HG03103 (cell line): ENCODE measurements around the gene ZNF367.

Experiments
- ATAC-seq: cut with Tn5 transposase; IDR thresholded peaks from one replicate; pipeline ENCODE4 v1.9.1; 2021; ENCODE audit warnings: low read depth; ENCODE audit not compliant: unreplicated experiment

The ZNF367 gene

GRCh38 chr9:96418083-96418919, at the start of gene ZNF367:
Gene ZNF367, minus strand, starts transcription at chr9:96418370. Its CDS starts 338 bp downstream, at chr9:96418032.
- peak; percentile 60 for ATAC-seq

DNA sequence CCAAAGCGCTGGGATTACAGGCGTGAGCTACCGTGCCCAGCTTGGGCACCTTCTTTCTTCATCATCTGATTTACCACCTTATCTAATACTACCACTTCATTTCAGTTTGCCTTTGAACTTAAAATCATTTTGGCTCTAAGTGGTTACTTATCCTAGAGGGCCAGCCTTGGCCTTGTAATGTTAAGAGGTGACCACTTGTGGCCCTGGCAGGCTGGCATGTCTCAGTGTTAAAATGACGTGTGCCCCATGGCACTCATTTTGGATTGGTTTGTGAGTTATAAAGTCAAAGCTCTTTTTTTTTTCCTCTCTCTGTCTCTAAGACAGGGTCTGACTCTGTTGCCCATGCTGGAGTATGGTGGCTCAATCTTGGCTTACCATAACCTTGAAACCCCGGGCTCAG, 49.6 kb upstream of the ZNF367 start:
- ATAC-seq = no peak

DNA sequence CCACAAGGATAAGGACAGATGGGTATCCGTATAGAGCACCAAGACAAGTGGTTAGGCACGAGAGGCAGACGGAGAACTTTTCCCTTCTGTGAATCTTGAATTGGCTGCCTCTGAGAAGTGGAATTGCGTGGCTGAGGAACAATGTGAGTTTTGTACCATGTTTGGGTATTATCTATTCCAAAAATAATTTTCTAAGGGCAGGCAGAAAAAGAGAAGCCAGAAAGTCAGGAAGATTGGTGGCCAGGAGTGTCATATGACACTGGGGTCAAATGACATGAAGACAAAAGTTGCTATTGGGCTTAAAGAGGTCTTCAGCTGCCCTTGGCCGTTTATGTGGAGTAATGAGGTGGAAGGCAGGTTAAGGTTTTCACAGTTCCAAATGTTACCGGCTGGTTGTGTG, 46.3 kb upstream of the ZNF367 start:
- no peak for ATAC-seq

GRCh38 chr9:96462541-96462940, 44.4 kb upstream of the ZNF367 start:
- no peak for ATAC-seq

DNA sequence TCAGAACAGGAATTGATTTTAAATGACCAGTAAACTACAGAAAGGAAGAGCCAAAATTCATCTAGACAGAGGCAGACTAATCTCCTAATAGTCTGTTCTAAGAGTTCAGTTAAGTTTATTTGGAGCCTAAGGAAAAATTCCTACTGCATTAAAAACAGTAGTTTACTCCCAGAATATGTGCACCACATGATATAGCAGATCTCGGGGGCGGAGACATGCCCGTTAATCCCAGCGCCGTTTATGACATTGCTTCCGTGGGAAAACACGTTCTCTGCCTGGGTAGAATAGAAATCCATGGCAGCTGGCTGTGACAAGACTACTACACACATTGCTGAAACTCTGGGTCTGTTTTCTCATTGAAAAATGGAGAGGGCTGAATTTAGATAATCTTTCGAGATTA, 43.2 kb upstream of the ZNF367 start:
- no peak for ATAC-seq

DNA sequence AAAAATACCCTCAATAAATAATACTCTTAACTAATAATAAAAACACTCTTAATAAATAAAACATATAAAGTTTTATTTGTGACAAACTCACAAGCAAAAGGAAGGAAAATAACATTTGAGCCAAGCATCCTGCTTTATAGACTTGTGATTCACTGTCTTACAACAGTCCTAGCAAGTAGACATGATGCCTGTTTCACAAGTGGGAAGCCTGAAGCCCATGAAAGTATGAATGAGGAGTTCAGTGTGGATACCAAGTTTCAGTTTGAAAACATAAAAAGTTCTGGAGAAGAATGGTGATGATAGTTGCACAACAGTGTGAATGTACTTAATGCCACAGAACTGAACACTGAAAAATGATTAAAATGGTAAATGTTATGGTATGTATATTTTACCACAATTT, 42.7 kb upstream of the ZNF367 start:
- ATAC-seq = no peak

GRCh38 chr9:96460470-96460869, 42.3 kb upstream of the ZNF367 start:
- ATAC-seq = no peak

- ATAC-seq = no peak
Measured at GRCh38 chr9:96459268-96460007, 41.3 kb upstream of the ZNF367 start.

- no peak for ATAC-seq
Measured at GRCh38 chr9:96458226-96458625, 40.1 kb upstream of the ZNF367 start.

DNA sequence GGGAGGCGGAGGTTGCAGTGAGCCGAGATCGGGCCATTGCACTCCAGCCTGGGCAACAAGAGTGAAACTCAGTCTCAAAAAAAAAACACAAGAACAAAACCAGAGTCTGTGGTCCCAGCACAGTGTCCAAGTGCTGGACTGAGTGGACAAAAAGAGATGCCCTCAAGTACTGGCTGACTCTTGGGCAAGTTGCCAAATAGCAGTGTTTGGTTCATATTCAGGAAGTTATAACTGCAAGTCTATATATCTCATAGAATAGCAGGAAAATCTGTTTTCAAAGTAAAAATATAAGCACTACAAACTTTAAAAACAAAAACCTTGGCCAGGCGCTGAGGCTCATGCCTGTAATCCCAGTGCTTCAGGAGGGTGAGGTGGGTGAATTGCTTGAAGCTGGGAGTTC, 39.1 kb upstream of the ZNF367 start:
- ATAC-seq = no peak

DNA sequence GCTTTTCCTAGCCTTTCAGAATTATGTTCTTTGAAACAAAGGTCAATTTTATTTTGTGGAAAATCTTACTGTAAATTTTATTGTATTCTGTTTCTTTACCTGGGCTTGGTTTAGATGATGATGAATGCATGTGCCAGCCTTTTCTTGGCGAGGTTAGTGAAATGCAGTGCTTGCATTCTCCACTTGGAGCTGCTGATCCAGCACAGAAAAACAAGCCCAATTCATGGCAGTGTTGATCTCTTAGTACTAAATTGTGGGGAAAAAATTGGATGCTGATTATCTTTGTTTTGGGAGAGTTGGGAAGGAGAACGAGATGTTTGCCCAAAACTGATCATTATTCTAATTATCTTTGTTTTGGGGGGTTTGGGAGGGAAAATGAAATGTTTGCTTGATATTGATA, 35.5 kb upstream of the ZNF367 start:
- no peak for ATAC-seq

DNA sequence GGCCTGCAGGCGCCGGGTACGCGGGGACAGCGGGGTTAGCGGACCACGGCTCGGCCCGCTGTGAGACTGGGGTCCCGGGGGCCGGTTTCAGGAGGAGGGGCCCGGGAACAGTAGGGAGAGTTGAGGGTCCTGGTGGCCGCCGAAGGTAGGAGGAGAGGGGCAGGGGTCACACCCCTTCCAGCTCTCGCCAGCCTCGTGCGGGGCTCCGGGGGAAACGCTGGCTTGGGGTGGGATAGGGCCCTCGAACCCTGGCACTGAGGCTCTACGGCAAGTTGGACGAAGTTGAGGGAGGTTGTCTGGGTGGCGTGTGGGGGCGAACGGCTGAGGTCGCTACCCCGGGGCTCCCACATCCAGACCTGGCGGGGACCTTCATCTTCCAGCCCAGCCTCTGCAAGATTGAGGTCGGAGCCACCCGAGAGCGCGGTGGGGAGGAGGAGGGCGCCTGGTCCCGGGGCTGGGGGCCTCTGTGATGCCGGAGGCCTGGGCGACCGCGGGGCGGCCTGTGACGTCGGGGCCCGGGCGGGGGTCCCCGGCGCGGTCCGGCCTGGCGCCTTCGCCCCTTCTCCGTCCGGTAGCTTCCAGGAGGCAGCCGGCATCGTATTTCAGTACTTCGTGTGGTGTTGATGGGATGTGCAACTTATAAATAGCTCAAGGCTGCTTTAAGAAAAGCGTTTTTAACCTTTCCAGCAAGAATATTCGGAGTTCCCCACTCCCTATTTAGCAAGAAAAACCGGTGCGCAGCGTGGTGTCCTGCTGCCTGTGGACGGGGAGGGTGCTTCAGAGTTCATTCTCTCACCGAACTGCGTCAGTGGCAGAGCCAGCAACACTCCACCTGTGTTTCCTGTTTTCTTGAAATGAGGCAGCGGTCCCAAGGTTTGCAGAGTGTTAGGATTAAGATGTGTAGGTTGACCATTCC, 32.7 kb upstream of the ZNF367 start:
- no peak for ATAC-seq

- peak; percentile 96 for ATAC-seq
Measured at GRCh38 chr9:96449845-96450612, 31.9 kb upstream of the ZNF367 start, which contains the start of gene HABP4. Gene HABP4, plus strand, starts transcription at chr9:96450169. Its CDS starts 111 bp downstream, at chr9:96450280.

- peak; percentile 9 for ATAC-seq
Measured at GRCh38 chr9:96449523-96449844, 31.3 kb upstream of the ZNF367 start.

DNA sequence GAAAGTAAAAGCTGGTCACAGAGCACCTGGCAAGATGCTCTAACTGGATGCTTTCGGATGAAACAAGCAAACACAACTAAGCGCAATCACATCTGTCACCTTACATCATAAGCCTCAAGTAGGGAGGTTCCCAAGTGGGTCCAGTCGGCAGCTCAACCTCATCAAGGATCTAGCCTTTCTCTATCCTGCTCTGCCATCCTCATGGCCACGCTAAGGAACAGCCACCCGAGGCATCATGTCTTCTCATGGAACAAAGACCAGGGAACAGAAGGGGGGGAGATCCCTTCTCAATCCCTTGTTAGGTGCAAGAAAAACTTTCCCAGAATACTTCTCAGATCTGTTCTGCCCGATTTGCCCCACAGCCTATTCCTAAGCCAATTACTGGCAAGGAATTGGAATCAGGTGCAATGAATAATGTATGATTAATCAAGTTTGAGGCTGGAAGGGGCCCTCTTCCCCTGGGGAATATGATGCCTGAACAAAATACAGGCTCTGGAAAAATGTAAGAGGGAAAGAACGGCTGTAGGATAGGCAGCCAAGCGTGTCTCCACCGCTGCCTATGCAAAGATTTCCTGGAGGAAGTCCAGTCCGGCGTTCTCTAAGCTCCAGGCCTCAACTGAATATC, 30.5 kb upstream of the ZNF367 start:
- ATAC-seq = no peak

GRCh38 chr9:96447406-96447805, 29.2 kb upstream of the ZNF367 start:
- ATAC-seq = no peak

DNA sequence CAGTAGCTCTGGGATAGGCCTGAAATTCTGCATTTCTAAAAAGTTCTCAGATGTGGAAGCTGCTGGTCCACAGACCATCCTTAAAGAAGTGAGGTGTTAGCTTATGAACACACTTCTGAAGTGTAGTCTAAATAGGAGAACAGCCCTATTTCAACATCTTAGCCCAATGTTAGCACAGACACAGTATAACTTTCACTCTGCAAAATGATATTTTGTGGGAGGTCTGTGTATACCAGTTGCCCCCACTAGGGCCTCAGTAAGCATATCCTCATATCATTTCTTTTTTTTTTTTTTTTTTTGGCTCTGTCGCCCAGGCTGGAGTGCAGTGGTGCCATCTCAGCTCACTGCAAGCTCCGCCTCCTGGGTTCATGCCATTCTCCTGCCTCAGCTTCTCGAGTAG, 24.3 kb upstream of the ZNF367 start:
- no peak for ATAC-seq

- no peak for ATAC-seq
Measured at GRCh38 chr9:96441798-96442445, 23.8 kb upstream of the ZNF367 start.

DNA sequence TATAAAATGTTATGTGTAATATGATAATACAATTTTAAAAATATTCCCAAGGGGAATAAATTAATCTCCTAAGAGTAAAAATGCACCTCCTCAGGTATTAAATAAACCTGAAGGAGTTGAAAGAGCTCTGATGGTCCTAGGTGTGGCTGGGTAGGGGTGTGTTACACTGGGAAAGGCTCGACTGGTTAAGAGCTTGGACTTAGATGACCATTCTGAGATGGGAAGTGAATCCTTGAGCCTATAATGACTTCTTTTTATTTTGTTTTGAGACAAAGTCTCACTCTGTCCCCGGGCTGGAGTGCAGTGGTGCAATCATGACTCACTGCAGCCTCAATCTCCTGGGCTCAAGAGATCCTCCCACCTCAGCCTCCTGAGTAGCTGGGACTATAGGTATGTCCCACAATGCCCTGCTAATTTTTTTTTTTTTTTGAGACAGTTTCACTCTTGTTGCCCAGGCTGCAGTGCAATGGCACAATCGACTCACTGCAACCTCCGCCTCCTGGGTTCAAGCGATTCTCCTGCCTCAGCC, 22.6 kb upstream of the ZNF367 start:
- no peak for ATAC-seq
